Uterus (tissue), 2 donors: ENCODE results near the gene GMPPB.

ENCODE experiments used
- CTCF ChIP-seq, 4 experiments: fragments of 200-600 bp in 2 of 4; fragments of 450-650 bp in 2 of 4; sonication (generic) in 2 of 4; IDR thresholded peaks; one replicate each; pipeline ENCODE4 v1.5.1; 2016 to 2019; ENCODE audit warnings: antibody characterized with exemption in 4 of 4, mild to moderate bottlenecking in 2 of 4, moderate library complexity in 1 of 4
- POLR2A ChIP-seq, 2 donors: fragments of 450-650 bp; IDR thresholded peaks; one replicate each; pipeline ENCODE4 v1.6.1; 2016; ENCODE audit warnings: antibody characterized with exemption in 2 of 2, mild to moderate bottlenecking in 1 of 2, moderate library complexity in 1 of 2

GRCh38 chr3:49700014-49700413 is 23.7 kb downstream of the GMPPB start:
- TF ChIP-seq CTCF (IDR thresholded peaks at IDR 0.05), result no peak
- TF ChIP-seq POLR2A (IDR thresholded peaks at IDR 0.05), result no peak
